ENCODE measurements around the gene HMX2. TPM values are rescaled to one million over a fixed set of nuclear protein-coding genes. Genes with fewer than 3 reads are reported as not detected.
"Not testable (repeated sequence)": the region's sequence is repeated elsewhere in the genome, so short reads cannot be mapped to it uniquely, and the experiment has no call there.

HMX2 gene
- total RNA-seq, 2 donors from 2014 or later, result not detected

GRCh38 chr10:123170961-123171360 lies 23.0 kb downstream of the HMX2 start:
- Mint-ChIP-seq H3K9me3 (no peaks in the 10 kb centered on the region), H3K4me1 (ENCODE audit: low read depth in 2 of 2) (peaks cover 5 to 12% of the 10 kb centered on the region in 2 donors), H3K36me3 (peaks cover 20% of the 10 kb centered on the region), H3K4me3 (no peak overlapping the region), H3K27me3 (no peaks in the 10 kb centered on the region), H3K27ac (no peak overlapping the region)
- DNase-seq (ENCODE audit: low spot score), result no peak
- no peak for ATAC-seq

DNA sequence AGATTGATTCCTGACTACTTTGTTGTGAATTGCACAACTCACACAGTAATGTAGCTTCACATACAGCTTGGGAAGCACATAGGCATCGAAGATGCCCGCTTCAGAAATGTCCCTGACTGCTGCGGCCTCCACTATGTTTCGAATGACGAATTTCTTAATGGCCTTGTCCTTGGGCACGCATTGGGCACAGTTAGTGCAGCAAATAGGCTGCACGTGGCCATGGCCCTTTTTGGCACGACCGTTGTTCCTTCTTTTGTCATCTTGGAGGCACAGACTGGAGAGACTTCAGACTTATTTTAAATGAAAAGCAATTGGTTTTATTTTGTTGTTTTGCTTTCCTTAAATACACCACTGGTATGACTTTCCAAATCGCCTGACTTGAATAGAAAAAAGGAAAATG lies 23.7 kb downstream of the HMX2 start:
- not testable (repeated sequence) for ATAC-seq; H3K9me3 Mint-ChIP-seq; H3K27ac Mint-ChIP-seq; H3K27me3 Mint-ChIP-seq; H3K4me1 Mint-ChIP-seq (ENCODE audit: low read depth in 2 of 2); H3K4me3 Mint-ChIP-seq; DNase-seq (ENCODE audit: low spot score)
- H3K36me3 Mint-ChIP-seq, result peaks cover 20% of the 10 kb centered on the region

DNA sequence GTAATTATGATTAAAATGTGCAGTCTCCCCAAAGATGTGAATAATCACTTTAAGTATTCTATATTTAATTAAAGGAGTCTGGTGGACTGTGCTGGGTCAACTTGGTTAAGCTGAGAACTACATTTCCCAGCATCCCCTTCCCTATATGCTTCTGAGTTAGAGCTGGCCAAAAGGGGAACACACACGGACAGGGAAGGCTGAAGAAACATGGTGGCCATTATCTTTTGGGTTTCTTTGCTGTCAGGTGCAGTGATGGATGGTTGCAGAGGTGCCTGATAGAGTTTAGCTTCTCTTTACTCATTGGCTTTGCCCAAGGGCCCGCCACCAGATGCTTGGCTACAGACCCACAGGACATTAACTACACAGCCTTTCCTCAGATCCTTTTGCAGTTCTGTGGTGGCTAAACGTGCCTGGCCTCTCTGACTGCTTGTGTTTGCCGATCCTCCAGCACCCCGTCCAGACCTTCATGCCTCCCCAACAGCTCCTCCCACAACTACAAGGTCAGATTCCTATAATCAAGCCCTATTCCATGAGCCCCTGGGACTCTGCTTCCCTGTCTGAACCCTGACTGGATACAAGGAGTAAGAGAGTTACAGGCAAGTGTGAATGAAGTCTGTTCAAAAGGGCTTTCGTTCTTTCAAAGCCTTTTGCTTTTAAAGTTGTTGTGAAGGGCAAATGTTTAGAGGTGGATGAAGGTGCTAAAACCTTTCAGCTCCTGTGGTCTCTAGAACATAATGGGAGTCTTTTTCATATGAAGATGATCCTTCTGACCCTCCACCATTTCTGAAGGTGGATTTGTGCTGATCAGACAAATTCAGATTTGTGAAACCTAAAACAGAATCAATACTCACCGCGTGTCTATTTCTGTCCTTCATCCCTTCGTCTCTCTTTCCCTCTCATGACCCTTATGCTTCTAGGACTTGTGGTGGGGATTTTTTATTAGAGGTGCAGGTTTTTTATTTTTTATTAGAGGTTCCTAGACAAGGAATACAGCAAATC lies 27.8 kb downstream of the HMX2 start:
- H3K27me3 Mint-ChIP-seq, result no peaks in the 10 kb centered on the region
- peaks cover 27% of the 10 kb centered on the region for H3K36me3 Mint-ChIP-seq
- H3K4me3 Mint-ChIP-seq, result no peak overlapping the region
- DNase-seq (ENCODE audit: low spot score) (no peak), ATAC-seq (no peak)
- H3K27ac Mint-ChIP-seq, result no peak overlapping the region
- peaks cover 2% of the 10 kb centered on the region for H3K9me3 Mint-ChIP-seq
- peaks cover 5 to 10% of the 10 kb centered on the region in 2 donors for H3K4me1 Mint-ChIP-seq (ENCODE audit: low read depth in 2 of 2)

- peaks cover 5 to 10% of the 10 kb centered on the region in 2 donors for H3K4me1 Mint-ChIP-seq (ENCODE audit: low read depth in 2 of 2)
- DNase-seq (ENCODE audit: low spot score); H3K4me3 Mint-ChIP-seq; H3K27me3 Mint-ChIP-seq; ATAC-seq; H3K9me3 Mint-ChIP-seq; H3K27ac Mint-ChIP-seq: not testable (repeated sequence)
- H3K36me3 Mint-ChIP-seq, result peaks cover 33% of the 10 kb centered on the region
Measured at GRCh38 chr10:123178390-123178789, 30.5 kb downstream of the HMX2 start.

- peaks cover 5% of the 10 kb centered on the region for H3K9me3 Mint-ChIP-seq
- H3K36me3 Mint-ChIP-seq, result peaks cover 39% of the 10 kb centered on the region
- H3K4me1 Mint-ChIP-seq (ENCODE audit: low read depth in 2 of 2), result peaks cover 0 to 5% of the 10 kb centered on the region in 2 donors
- H3K27ac Mint-ChIP-seq, result no peak overlapping the region
- no peak overlapping the region for H3K4me3 Mint-ChIP-seq
- H3K27me3 Mint-ChIP-seq, result no peaks in the 10 kb centered on the region
- no peak for ATAC-seq
- no peak for DNase-seq (ENCODE audit: low spot score)
Measured at GRCh38 chr10:123180101-123181090, 32.5 kb downstream of the HMX2 start.

GRCh38 chr10:123183724-123184123 lies 35.8 kb downstream of the HMX2 start:
- DNase-seq (ENCODE audit: low spot score) (no peak), ATAC-seq (no peak)
- Mint-ChIP-seq H3K4me3 (no peak overlapping the region), H3K9me3 (peaks cover 3% of the 10 kb centered on the region), H3K27me3 (no peaks in the 10 kb centered on the region), H3K27ac (no peak overlapping the region), H3K4me1 (ENCODE audit: low read depth in 2 of 2) (peaks cover 0 to 7% of the 10 kb centered on the region in 2 donors), H3K36me3 (peaks cover 36% of the 10 kb centered on the region)

GRCh38 chr10:123187781-123188180 lies 39.8 kb downstream of the HMX2 start:
- Mint-ChIP-seq H3K27me3 (no peaks in the 10 kb centered on the region), H3K36me3 (peaks cover 36% of the 10 kb centered on the region), H3K27ac (no peak overlapping the region), H3K4me1 (ENCODE audit: low read depth in 2 of 2) (peaks cover 0 to 4% of the 10 kb centered on the region in 2 donors), H3K4me3 (no peak overlapping the region), H3K9me3 (peaks cover 3% of the 10 kb centered on the region)
- DNase-seq (ENCODE audit: low spot score) (no peak), ATAC-seq (no peak)

- no peaks in the 10 kb centered on the region for H3K27me3 Mint-ChIP-seq
- peaks cover 1% of the 10 kb centered on the region for H3K36me3 Mint-ChIP-seq
- peaks cover 0 to 4% of the 10 kb centered on the region in 2 donors for H3K4me1 Mint-ChIP-seq (ENCODE audit: low read depth in 2 of 2)
- H3K9me3 Mint-ChIP-seq, result no peaks in the 10 kb centered on the region
- ATAC-seq, result no peak
- no peak for DNase-seq (ENCODE audit: low spot score)
- no peak overlapping the region for H3K4me3 Mint-ChIP-seq
- no peak overlapping the region for H3K27ac Mint-ChIP-seq
Measured at GRCh38 chr10:123191886-123192285, 44.0 kb downstream of the HMX2 start.

DNA sequence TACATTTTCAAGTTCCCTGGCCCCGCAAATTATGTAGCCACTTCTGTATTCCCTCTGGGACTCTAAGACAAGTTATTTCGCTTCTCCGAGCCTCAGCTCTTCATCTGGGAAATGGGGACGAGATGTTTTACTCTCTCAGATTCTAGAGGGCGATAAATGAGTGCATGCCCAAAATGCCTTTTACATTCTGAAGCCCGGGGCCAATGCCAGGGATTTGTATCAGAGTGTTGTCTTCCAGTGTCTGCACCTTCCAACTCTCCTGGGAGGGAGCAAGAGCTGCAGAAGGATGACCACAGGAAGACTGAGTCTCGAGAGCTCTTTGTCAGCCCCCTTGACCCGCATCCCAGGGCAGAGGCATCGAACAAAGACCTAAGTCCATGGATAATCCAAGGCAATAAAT lies 46.1 kb downstream of the HMX2 start:
- ATAC-seq (no peak), DNase-seq (ENCODE audit: low spot score) (no peak)
- Mint-ChIP-seq H3K4me1 (ENCODE audit: low read depth in 2 of 2) (peaks cover 4 to 5% of the 10 kb centered on the region in 2 donors), H3K36me3 (peaks cover 4% of the 10 kb centered on the region), H3K4me3 (no peak overlapping the region), H3K27me3 (no peaks in the 10 kb centered on the region), H3K27ac (no peak overlapping the region), H3K9me3 (no peaks in the 10 kb centered on the region)

Other genes starting within 250 kb of the HMX2 start
- gene FAM24A, start 237.5 kb upstream of the HMX2 start, total RNA-seq, result not detected
- 10 to 100 TPM; 12.7 to 16.0 TPM for gene C10orf88, start 193.9 kb upstream of the HMX2 start, total RNA-seq
- 1 to 10 TPM; 3.4 to 3.5 TPM for gene PSTK, start 167.7 kb upstream of the HMX2 start, total RNA-seq
- gene IKZF5, start 139.3 kb upstream of the HMX2 start, total RNA-seq, result 10 to 100 TPM; 21.4 to 22.1 TPM
- gene ACADSB, start 139.1 kb upstream of the HMX2 start, total RNA-seq, result 10 to 100 TPM; 15.0 to 24.0 TPM
- gene HMX3, start 12.2 kb upstream of the HMX2 start, total RNA-seq, result not detected
- gene BUB3, start 6.3 kb downstream of the HMX2 start, total RNA-seq, result 100 to 1,000 TPM; 163 to 226 TPM

Data from natural killer cell treated with Interleukin-12 subunit alpha and Interleukin-12 subunit beta and Interleukin-15 and Interleukin-18, amount 100 ng/mL, for 72 hours (primary cell).